Stimulated activated CD8-positive, alpha-beta memory T cell treated with anti-CD3 and anti-CD28 coated beads, Interleukin-7, amount 100 ng/mL, for 24 hours (primary cell): Measurements from ENCODE around the gene DDX4.
"Not testable (repeated sequence)": the region's sequence is repeated elsewhere in the genome, so short reads cannot be mapped to it uniquely, and the experiment has no call there.

Source experiments
- DNase-seq: peaks from one replicate; pipeline ENCODE4 v3.0.0-alpha.2; 2020; ENCODE audit warnings: low read depth

DDX4 gene

GRCh38 chr5:55737793-55738192 is at the start of gene DDX4:
TSS of gene DDX4 (plus strand) at chr5:55738061. CDS start at chr5:55738964, 903 bp downstream.
- no peak for DNase-seq

DNA sequence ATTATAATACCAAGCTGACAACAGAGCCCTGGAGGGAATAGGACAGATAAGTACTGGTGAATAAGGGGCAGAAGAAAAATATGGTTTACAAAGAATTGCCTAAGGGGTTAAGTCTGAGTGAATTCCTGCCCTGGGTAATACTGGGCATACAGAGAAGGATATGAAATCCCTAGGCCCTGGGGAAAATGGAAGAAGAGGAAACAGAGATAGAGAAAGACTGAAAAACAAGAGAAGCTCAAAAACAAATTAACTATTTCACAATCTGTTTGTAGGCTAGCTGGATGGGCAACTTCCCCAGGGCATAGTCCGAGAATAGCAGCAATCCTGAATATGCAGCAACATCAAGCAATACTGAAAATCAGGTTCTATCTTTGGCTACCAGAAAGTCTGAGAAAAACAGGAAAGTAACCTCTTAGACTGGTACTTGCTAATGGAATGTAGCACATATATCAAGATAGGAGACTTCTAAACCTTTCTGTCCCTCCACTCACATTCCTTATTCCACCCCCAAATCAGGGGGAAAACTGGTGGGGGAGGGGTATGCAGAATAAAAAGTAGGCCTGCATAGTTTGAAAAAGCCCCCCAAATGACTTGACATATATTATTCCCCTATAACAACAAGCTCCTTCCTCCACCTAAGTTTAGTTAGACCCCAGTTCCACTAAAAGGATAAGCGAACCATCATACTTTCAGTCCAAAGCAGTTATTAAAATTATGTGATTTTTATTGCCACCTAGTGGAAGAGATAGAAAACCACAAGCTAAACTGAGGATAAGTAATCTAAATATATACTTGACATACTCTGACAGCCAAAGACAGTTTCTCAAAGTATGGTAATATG is 46.4 kb upstream of the DDX4 start:
- no peak for DNase-seq

GRCh38 chr5:55692106-55692417 is 45.8 kb upstream of the DDX4 start:
- no peak for DNase-seq

GRCh38 chr5:55692509-55692908 is 45.4 kb upstream of the DDX4 start:
- DNase-seq = no peak

- DNase-seq = no peak
Observed at GRCh38 chr5:55694152-55694830, 43.6 kb upstream of the DDX4 start.

DNA sequence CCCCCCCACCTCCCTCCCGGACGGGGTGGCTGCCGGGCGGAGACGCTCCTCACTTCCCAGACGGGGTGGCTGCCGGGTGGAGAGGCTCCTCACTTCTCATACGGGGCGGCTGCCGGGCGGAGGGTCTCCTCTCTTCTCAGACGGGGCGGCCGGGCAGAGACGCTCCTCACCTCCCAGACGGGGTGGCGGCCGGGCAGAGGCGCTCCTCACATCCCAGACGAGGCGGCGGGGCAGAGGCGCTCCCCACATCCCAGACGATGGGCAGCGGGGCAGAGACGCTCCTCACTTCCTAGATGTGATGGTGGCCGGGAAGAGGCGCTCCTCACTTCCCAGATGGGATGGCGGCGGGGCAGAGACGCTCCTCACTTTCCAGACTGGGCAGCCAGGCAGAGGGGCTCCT is 41.2 kb upstream of the DDX4 start:
- DNase-seq = not testable (repeated sequence)

DNA sequence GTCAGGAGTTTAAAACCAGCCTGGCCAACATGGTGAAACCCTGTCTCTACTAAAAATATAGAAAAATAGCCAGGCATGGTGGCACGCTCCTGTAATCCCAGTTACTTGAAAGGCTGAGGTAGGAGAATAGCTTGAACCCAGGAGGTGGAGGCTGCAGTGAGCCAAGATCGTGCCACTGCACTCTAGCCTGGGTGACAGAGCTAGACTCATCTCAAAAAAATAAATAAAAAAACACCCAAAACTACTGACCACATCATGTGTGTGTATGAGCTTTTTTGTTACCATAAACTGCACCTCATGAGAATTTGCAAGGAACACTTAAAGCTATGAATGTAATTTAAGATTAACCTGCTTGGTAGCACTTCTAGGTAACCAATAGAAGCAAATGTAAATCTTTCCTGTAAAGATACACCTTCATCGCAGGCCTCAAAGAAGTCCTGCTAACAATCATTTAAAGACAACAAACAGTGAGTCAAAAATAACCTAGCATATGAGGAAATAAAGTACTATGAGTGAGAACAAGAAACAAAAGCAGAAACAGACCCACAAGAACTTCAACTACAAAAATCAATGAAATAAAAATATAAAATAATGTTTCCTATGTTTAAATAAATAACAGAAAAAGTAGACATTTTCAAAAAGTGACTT is 38.7 kb upstream of the DDX4 start:
- no peak for DNase-seq

- DNase-seq = no peak
Observed at GRCh38 chr5:55700745-55701144, 37.1 kb upstream of the DDX4 start.

DNA sequence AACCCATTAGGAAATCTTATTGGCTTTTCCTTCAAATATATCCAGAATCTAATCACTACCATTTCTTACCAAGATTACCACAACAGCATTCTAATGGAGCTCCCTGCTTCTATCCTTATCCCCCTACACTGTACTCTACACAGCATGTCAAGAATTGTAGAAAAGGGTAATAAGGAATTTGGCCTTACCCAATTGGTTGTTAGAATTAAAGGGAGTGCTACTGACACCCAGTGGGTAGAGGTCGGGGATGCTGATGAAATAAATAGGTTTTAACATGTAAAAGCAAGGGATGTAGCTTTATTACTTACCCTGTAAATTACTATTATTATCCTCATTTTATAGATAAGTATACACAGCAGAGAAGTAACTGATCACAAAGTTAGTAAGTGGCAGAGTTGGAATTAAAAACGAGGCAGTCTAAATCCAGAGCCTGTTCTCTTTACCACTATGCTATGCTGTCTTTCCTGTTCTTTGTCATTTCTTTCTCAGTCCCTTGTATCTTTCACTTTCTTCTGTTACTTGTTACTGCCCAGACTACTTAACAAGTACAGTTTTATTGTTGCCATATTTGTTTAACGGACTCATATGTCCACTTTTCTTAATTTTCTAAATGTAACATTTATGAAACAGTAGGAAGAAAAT is 36.3 kb upstream of the DDX4 start:
- no peak for DNase-seq

DNA sequence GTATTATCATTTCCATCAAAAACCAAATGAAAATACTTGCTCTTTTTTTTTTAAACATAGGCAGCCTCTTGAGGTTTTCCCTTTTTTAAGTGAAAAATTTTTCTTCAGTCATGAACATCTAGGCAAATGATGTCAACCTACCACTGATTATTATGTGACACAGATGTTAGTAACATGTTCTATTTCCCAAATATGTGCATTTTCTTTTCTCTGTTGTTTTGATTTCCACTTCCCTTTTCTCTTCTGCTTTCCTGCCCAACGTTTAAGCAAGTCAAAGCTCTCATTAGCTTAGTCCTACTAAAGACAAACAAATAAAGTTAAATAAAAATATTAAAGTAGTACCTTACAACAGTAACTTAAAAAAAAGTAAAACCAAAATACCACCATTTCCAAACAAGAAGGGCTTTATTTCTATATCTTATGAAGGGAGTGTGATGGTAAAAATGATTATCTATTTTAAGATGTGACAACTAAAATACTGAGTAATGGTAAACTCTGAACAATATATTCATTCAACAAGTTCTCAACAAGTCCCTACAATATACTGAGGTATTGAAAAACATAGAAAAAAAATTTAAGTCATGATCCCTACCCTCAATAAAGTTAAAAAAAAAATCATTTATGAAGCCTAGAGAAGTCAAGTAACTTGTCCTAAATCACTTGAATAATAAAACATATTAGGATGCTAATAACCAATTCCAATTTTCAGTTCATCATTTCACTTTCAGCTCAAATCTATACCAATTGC is 35.1 kb upstream of the DDX4 start:
- no peak for DNase-seq

DNA sequence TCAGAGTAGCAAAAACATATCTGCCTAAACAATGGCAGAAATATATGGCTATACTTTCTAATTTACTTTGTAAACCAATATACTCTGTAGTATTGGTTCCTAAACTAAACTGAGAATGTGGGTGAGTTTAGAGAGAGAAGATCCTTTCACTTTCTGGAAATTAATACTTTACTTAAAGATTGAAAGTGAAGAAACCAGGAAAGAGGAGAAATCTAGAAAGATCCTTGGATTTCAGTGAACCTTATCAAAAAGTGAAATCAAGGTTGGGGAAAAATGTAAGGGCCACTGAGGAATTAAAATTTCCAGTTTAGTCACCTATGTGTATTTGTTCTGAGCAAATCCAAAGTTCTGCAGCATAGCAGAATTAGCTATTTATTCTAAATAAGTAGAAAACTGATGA is 31.6 kb upstream of the DDX4 start:
- no peak for DNase-seq

DNA sequence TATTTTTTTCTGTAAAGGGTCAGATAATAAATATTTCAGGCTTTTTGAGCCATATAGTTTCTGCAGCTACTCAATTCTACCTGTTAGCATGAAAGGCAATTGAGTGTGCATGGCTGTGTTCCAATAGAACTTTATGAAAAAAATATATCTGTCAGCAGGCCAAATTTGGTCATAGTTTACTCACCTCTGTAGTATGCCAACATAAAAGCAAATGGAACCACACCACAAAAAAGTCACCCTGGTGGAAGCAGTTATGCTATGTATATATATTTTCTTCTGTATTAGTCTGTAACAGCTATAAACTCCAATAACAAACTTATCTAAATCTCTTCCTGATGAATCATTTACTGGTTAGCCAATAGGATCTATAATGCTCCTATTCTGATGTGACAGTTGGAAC is 29.1 kb upstream of the DDX4 start:
- DNase-seq = no peak

GRCh38 chr5:55711507-55712022 is 26.3 kb upstream of the DDX4 start:
- DNase-seq = no peak

- peak; percentile 85 for DNase-seq
Observed at GRCh38 chr5:55712023-55712859, 25.6 kb upstream of the DDX4 start, which contains the start of gene SLC38A9. TSS of gene SLC38A9 (minus strand) at chr5:55712324. CDS start at chr5:55697958, 14,366 bp downstream.

DNA sequence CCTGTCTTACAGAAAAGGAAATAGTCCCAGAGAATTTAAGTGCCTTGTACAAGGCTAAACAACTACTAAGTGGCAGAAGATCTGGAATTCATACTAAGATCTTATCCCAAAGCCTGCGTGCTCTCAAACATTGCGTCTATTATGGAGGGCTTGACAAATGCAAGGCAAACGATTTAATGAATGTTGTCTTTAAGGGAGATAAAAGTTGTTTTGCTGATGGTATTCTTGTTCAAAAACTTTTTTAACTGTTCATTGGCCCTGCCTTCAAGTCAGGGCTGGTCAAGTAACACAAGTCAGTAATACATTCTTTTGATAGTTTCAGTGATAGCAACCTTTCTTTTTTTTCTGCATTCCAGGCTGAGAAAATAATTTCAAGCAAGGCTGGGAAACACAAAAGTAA is 24.0 kb upstream of the DDX4 start:
- DNase-seq = no peak

- no peak for DNase-seq
Observed at GRCh38 chr5:55714339-55714738, 23.5 kb upstream of the DDX4 start.

- DNase-seq = no peak
Observed at GRCh38 chr5:55714749-55715148, 23.1 kb upstream of the DDX4 start.

DNA sequence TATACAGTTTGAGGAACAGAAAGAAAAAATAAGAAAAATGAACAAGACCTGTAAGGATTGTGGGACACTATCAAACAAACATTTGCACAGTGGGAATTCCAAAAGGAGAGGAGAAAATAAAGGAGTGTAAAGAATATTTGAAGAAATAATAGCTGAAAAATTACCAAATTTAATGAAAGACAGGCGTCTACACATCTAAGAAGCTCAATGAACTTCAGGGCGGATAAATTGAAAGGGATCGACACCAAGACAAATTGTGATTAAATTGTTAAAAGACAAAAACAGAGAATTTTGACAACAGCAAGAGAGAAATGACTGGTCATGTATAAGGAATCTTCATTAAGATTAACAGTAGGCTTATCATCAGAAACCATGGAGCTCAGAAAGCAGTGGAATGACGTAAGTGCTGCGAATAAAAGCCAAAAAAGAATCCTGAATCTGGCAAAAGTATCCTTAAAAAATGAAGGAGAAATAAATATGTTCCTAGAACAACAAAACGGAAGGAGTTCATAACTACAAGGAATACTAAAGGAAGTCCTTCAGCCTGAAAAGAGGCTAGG is 22.3 kb upstream of the DDX4 start:
- no peak for DNase-seq

- DNase-seq = not testable (repeated sequence)
Observed at GRCh38 chr5:55719026-55719425, 18.8 kb upstream of the DDX4 start.

DNA sequence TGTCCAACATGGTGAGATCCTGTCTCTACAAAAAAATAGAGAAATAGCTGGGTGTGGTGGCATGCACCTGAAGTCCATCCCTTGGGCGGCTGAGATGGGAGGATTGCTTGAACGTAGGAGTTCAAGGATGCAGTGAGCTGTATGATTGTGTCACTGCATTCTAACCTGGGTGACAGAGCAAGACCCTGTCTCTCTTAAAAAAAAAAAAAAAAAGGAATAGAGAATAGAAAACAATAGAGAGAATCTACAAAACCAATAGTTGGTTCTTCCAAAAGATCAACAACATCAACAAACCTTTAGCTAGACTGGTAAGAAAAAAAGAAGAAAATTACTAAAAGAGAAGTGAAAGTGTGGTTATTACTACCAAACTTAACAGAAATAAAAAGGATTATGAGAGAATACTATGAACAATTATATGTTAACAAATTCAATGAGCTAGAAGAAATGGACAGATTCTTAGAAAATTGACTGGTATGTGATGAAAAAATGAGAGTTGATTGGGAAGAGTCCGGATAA is 17.6 kb upstream of the DDX4 start:
- no peak for DNase-seq
